Upper lobe of right lung (tissue), 1 donor: ENCODE data around the gene WDR27. TPM values are rescaled to one million over a fixed set of nuclear protein-coding genes. Genes with fewer than 3 reads are reported as not detected.

Experiments
- ATAC-seq: fragments of 200-7000 bp; cut with Tn5 transposase; one replicate; pipeline ENCODE4 v1.9.1; 2020; ENCODE audit warnings: mild to moderate bottlenecking, moderate library complexity
- DNase-seq: peaks from one replicate; pipeline ENCODE4 v3.0.0-alpha.2; 2020
- H3K27ac ChIP-seq: fragments of 200-600 bp; one replicate; pipeline ENCODE4 v1.8.0; 2022
- H3K27me3 ChIP-seq: fragments of 200-600 bp; one replicate; pipeline ENCODE4 v1.8.0; 2022; ENCODE audit warnings: mild to moderate bottlenecking
- H3K36me3 ChIP-seq: fragments of 200-600 bp; one replicate; pipeline ENCODE4 v1.8.0; 2022
- H3K4me1 ChIP-seq: fragments of 200-600 bp; one replicate; pipeline ENCODE4 v1.8.0; 2022
- H3K4me3 ChIP-seq: fragments of 200-600 bp; one replicate; pipeline ENCODE4 v1.8.0; 2022; ENCODE audit warnings: mild to moderate bottlenecking
- H3K9me3 ChIP-seq: fragments of 200-600 bp; one replicate; pipeline ENCODE4 v1.8.0; 2022
- CTCF ChIP-seq: fragments of 200-600 bp; IDR thresholded peaks from one replicate; pipeline ENCODE4 v1.8.0; 2022; ENCODE audit warnings: antibody characterized with exemption
- intact Hi-C: fragments of 100-400 bp; cut with DNase I; formaldehyde crosslinking; loops from one replicate; pipeline ENCODE4 v1.11.0; 2022
- total RNA-seq: library from RNA; stranded (reverse); fragmentation: NEBNext Ultra II Directional; extraction: Animal tissue kit (Norgen Biotek cat#: 25700); gene quantifications from one replicate; pipeline ENCODE4 v1.2.1, GENCODE V29; 2021
- donor health status: DM: no; HTN: yes; CAD: no; lungs with severe emphysema.

WDR27 gene
- total RNA-seq, 1 donor from 2014 or later = 39.0 TPM

GRCh38 chr6:169530752-169531123 lies 171.1 kb downstream of the WDR27 start:
- intact Hi-C loops = no loop called here
- no peak overlapping the region for H3K27ac ChIP-seq
- H3K9me3 ChIP-seq = peaks cover 4% of the 10 kb centered on the region
- no peak for TF ChIP-seq CTCF
- H3K4me1 ChIP-seq = peaks cover 3% of the 10 kb centered on the region
- DNase-seq = no peak
- H3K36me3 ChIP-seq = no peaks in the 10 kb centered on the region
- no peak for ATAC-seq
- no peaks in the 10 kb centered on the region for H3K27me3 ChIP-seq
- no peak overlapping the region for H3K4me3 ChIP-seq

DNA sequence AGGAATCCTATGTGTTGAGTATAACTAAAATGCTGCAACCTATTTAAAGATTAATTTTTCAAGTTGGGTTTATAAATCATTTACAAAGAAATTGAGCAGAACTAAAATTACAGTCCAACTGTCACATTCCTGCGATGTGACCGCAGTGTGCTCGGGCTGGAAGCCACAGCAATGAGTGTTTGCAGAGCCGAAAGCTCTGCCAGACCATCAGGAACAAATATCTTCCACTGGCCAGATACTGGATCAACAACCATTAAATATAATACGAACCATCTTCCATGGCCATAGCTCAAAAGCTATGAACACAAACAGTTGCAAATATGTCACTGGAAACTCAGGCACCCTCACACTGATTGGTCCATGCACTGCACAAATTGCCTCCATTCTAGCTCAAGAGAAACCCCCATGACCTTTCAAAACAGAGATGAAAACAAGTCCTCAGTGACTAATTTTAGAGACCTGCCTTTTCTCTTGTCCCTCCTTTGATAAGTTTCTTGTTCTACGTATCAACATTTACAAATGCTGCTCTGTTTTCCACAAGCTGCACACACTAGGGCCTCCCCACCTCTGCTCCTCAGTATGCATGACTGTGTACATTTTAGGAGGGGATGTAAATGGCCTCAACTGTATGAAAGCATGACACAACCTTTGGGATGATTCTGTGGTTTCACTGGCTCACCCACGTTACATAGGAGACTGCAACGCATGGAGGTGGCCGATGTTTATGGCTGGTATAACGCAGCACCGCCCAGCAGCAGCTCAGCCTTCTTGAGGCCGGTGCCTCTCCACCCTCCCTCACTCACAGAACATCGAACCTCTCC lies 171.7 kb downstream of the WDR27 start:
- DNase-seq = peak; percentile 75
- H3K36me3 ChIP-seq = no peaks in the 10 kb centered on the region
- H3K4me1 ChIP-seq = peaks cover 3% of the 10 kb centered on the region
- no peaks in the 10 kb centered on the region for H3K27me3 ChIP-seq
- no peak overlapping the region for H3K27ac ChIP-seq
- intact Hi-C loops = no loop called here
- TF ChIP-seq CTCF = no peak
- H3K4me3 ChIP-seq = no peak overlapping the region
- peak; percentile 89 for ATAC-seq
- no peaks in the 10 kb centered on the region for H3K9me3 ChIP-seq

DNA sequence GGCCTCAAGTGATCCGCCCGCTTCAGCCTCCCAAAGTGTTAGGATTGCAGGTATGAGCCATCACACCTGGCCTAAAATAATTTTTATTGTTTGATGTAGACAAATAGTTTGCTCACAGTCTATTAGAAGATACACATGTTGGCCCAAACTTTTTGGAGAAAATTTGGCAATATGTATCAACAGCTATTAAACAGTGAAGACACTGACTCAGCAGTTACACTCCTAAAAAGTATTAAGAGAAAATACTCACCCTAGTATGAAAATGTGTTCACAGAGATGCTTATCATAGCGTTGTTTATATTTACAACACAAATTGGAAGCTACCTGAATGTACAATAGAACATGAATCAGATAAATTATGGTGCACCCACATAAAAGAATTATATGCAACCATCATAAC lies 173.1 kb downstream of the WDR27 start:
- Histone ChIP-seq H3K27ac (no peak overlapping the region), H3K4me1 (peaks cover 3% of the 10 kb centered on the region), H3K36me3 (no peaks in the 10 kb centered on the region), H3K9me3 (no peaks in the 10 kb centered on the region), H3K4me3 (no peak overlapping the region), H3K27me3 (no peaks in the 10 kb centered on the region)
- no peak for TF ChIP-seq CTCF
- ATAC-seq (no peak), DNase-seq (no peak)
- intact Hi-C loops = no loop called here

DNA sequence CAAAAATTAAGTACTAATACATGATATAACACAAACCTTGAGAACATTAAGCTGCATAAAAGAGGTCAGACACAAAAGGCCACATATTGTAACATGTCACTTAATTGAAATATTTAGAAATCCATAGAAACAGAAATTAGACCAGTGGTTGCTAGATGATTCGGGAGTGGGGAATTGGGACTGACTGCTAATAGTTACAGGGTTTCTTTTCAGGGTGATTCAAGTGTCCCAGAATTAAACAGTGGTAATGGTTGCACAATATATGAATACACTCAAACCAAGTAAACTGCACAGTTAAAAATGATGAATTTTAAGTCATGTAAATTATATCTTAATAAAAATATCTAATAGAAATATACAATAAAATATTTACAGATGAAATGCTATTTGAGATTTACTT lies 174.5 kb downstream of the WDR27 start:
- no peaks in the 10 kb centered on the region for H3K27me3 ChIP-seq
- no peak overlapping the region for H3K4me3 ChIP-seq
- no peak for TF ChIP-seq CTCF
- ATAC-seq (no peak), DNase-seq (no peak)
- intact Hi-C loops = no loop called here
- no peaks in the 10 kb centered on the region for H3K36me3 ChIP-seq
- H3K9me3 ChIP-seq = no peaks in the 10 kb centered on the region
- H3K4me1 ChIP-seq = peaks cover 3% of the 10 kb centered on the region
- H3K27ac ChIP-seq = no peak overlapping the region

GRCh38 chr6:169521825-169522224 lies 180.0 kb downstream of the WDR27 start:
- DNase-seq (no peak), ATAC-seq (no peak)
- no peak overlapping the region for H3K27ac ChIP-seq
- no peaks in the 10 kb centered on the region for H3K27me3 ChIP-seq
- H3K4me1 ChIP-seq = no peaks in the 10 kb centered on the region
- no peaks in the 10 kb centered on the region for H3K9me3 ChIP-seq
- H3K4me3 ChIP-seq = no peak overlapping the region
- intact Hi-C loops = no loop called here
- H3K36me3 ChIP-seq = no peaks in the 10 kb centered on the region
- no peak for TF ChIP-seq CTCF
